ENCODE measurements around the gene INHBB.

The INHBB gene

DNA sequence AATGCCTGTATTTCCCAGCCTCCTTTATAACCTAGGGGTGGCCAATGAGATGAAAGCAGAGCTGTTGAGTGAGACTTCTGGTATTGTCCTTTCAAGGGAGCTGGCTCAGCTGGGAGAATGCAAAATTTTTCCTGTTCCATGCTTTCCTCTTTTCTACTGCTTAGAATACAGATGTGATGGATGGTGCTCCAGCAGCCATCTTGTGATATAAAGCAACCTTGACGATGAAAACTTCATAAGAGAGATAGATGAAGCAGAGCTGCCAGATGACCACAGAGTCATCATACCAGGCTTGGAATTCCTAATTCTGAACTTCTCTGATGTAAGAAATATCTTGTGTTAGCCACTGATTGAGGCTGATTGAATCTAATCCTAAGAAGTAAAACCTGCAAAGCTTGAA lies 11.9 kb upstream of the INHBB start:
- H3K27ac ChIP-seq (ENCODE audit: insufficient read depth in 1 of 2, low read depth in 1 of 2, low read length in 2 of 2, poor library complexity in 1 of 2, severe bottlenecking in 2 of 2): no peak overlapping the region
- CTCF ChIA-PET: interaction anchor here (1.1 to 2.2 kb wide), 4 partner anchors 9 to 13 kb away, joined by 3 to 8 read pairs (median 5); no protein-coding TSS in a partner anchor
- peaks cover 0 to 7% (median 2%) of the 10 kb centered on the region in 4 experiments for H3K4me1 ChIP-seq (ENCODE audit: control extremely low read depth in 1 of 4, control insufficient read depth in 4 of 4, insufficient read depth in 4 of 4, low read length in 3 of 4)
- H3K9me3 ChIP-seq (ENCODE audit: control extremely low read depth in 1 of 5, control insufficient read depth in 4 of 5, insufficient read depth in 2 of 5, low read depth in 1 of 5, low read length in 4 of 5): peaks cover 0 to 3% (median 0%) of the 10 kb centered on the region in 5 experiments
- H3K36me3 ChIP-seq (ENCODE audit: control insufficient read depth in 4 of 4, insufficient read depth in 4 of 4, low read length in 3 of 4): no peaks in the 10 kb centered on the region
- DNase-seq: no peak
- WGBS (ENCODE audit: insufficient coverage): no CpG with 5 or more reads among the region's 1 CpG
- peaks cover 0 to 9% (median 3%) of the 10 kb centered on the region in 5 experiments for H3K27me3 ChIP-seq (replicated peaks in 2 of 5; ENCODE audit: control insufficient read depth in 4 of 5, insufficient read depth in 5 of 5, low read length in 4 of 5)
- H3K4me3 ChIP-seq (ENCODE audit: control insufficient read depth in 1 of 7, extremely low read depth in 1 of 7, insufficient read depth in 4 of 7, low read depth in 2 of 7, low read length in 6 of 7): no peak overlapping the region
- POLR2A ChIA-PET: no interaction called here

DNA sequence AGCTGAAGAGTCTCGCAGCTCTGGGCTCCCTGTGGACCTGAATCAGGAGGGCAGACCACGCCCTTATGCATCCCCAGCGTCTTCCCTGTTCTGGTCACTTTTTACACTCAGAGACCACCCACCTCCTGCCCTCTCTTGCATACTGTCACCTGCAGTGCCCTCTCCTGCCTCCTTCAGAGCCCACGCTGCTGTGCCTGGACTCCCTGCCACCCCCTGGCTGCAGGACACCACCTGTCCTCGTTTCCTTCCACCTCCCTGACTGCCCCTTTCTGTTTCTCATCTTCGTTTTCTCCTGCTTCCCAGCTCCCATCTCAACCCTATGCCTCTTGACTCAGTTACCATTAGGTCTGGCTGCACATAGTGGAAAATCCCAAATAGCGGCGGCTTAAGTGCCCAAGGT lies 9.2 kb upstream of the INHBB start:
- 96% methylated on average over 7 of the region's 8 CpGs for WGBS (ENCODE audit: insufficient coverage)
- Histone ChIP-seq H3K4me1 (ENCODE audit: control extremely low read depth in 1 of 4, control insufficient read depth in 4 of 4, insufficient read depth in 4 of 4, low read length in 3 of 4) (no peaks in the 10 kb centered on the region), H3K36me3 (ENCODE audit: control insufficient read depth in 4 of 4, insufficient read depth in 4 of 4, low read length in 3 of 4) (no peaks in the 10 kb centered on the region), H3K27me3 (replicated peaks in 2 of 5; ENCODE audit: control insufficient read depth in 4 of 5, insufficient read depth in 5 of 5, low read length in 4 of 5) (peaks cover 0 to 32% (median 14%) of the 10 kb centered on the region in 5 experiments), H3K27ac (ENCODE audit: insufficient read depth in 1 of 2, low read depth in 1 of 2, low read length in 2 of 2, poor library complexity in 1 of 2, severe bottlenecking in 2 of 2) (no peak overlapping the region), H3K4me3 (ENCODE audit: control insufficient read depth in 1 of 7, extremely low read depth in 1 of 7, insufficient read depth in 4 of 7, low read depth in 2 of 7, low read length in 6 of 7) (no peak overlapping the region), H3K9me3 (ENCODE audit: control extremely low read depth in 1 of 5, control insufficient read depth in 4 of 5, insufficient read depth in 2 of 5, low read depth in 1 of 5, low read length in 4 of 5) (peaks cover 0 to 3% (median 0%) of the 10 kb centered on the region in 5 experiments)
- no peak for DNase-seq
- ChIA-PET POLR2A (no interaction called here), CTCF (interaction anchor here (1.1 to 1.4 kb wide), 4 partner anchors 12 to 344 kb away, joined by 3 read pairs; no protein-coding TSS in a partner anchor)

DNA sequence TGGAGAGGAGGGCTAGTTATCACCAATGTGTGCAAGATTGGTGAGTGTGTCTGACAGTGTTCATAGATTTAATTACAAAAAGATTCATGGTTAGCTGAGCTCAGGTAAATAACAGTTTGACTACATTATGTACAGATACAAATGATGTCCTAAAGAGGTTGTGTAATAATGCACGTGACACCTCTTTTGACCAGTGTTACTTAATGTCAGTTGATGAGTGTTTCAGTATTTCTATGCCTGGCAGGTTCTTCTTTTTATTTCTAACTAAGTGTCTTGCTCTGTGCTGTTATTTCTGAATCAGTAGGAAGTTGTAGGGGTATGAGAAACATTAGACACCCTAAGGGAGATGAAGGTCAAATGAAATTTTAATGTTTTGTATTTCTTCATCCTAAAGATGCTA lies 7.9 kb upstream of the INHBB start:
- Histone ChIP-seq H3K27me3 (replicated peaks in 2 of 5; ENCODE audit: control insufficient read depth in 4 of 5, insufficient read depth in 5 of 5, low read length in 4 of 5) (peaks cover 0 to 44% (median 22%) of the 10 kb centered on the region in 5 experiments), H3K4me1 (ENCODE audit: control extremely low read depth in 1 of 4, control insufficient read depth in 4 of 4, insufficient read depth in 4 of 4, low read length in 3 of 4) (peaks cover 0 to 2% (median under 1%) of the 10 kb centered on the region in 4 experiments), H3K27ac (ENCODE audit: insufficient read depth in 1 of 2, low read depth in 1 of 2, low read length in 2 of 2, poor library complexity in 1 of 2, severe bottlenecking in 2 of 2) (no peak overlapping the region), H3K9me3 (ENCODE audit: control extremely low read depth in 1 of 5, control insufficient read depth in 4 of 5, insufficient read depth in 2 of 5, low read depth in 1 of 5, low read length in 4 of 5) (peaks cover 0 to 3% (median 0%) of the 10 kb centered on the region in 5 experiments), H3K36me3 (ENCODE audit: control insufficient read depth in 4 of 4, insufficient read depth in 4 of 4, low read length in 3 of 4) (no peaks in the 10 kb centered on the region), H3K4me3 (ENCODE audit: control insufficient read depth in 1 of 7, extremely low read depth in 1 of 7, insufficient read depth in 4 of 7, low read depth in 2 of 7, low read length in 6 of 7) (no peak overlapping the region)
- WGBS (ENCODE audit: insufficient coverage): 100% methylated on average over 1 of the region's 1 CpG
- no peak for DNase-seq
- CTCF ChIA-PET: interaction anchor here (1.4 kb wide), 1 partner anchor 37 kb away, joined by 3 read pairs; no protein-coding TSS in a partner anchor
- POLR2A ChIA-PET: interaction anchor here (0.7 kb wide), 1 partner anchor 666 kb away, joined by 9 read pairs; no protein-coding TSS in a partner anchor

DNA sequence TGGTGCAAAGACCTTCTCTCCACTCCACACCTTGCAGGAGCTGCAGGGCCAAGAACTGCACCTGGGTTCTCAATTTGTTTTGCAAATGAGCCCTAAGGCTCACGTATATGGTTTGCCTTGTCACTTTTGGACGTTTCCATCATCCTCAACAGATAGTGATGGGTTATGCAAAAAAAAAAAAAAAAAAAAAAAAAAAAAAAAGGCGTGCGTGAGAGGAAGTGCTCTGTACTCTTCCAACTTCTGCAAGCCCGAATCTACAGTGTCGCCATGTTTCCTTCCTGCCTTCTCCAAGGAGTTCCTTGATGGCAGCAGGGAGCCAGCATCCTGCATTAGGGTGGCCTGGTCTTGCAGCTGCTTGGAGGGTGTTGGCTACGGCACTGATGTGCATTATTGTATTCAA lies 4.0 kb upstream of the INHBB start:
- 8% methylated on average over 4 of the region's 7 CpGs for WGBS (ENCODE audit: insufficient coverage)
- DNase-seq: no peak
- Histone ChIP-seq H3K4me3 (ENCODE audit: control insufficient read depth in 1 of 7, extremely low read depth in 1 of 7, insufficient read depth in 4 of 7, low read depth in 2 of 7, low read length in 6 of 7) (no peak overlapping the region), H3K9me3 (ENCODE audit: control extremely low read depth in 1 of 5, control insufficient read depth in 4 of 5, insufficient read depth in 2 of 5, low read depth in 1 of 5, low read length in 4 of 5) (no peaks in the 10 kb centered on the region), H3K4me1 (ENCODE audit: control extremely low read depth in 1 of 4, control insufficient read depth in 4 of 4, insufficient read depth in 4 of 4, low read length in 3 of 4) (peaks cover 0 to 39% (median 28%) of the 10 kb centered on the region in 4 experiments), H3K27ac (ENCODE audit: insufficient read depth in 1 of 2, low read depth in 1 of 2, low read length in 2 of 2, poor library complexity in 1 of 2, severe bottlenecking in 2 of 2) (no peak overlapping the region), H3K27me3 (replicated peaks in 2 of 5; ENCODE audit: control insufficient read depth in 4 of 5, insufficient read depth in 5 of 5, low read length in 4 of 5) (peaks cover 0 to 80% (median 32%) of the 10 kb centered on the region in 5 experiments), H3K36me3 (ENCODE audit: control insufficient read depth in 4 of 4, insufficient read depth in 4 of 4, low read length in 3 of 4) (no peaks in the 10 kb centered on the region)
- CTCF ChIA-PET: interaction anchor here (0.8 to 3.5 kb wide), 7 partner anchors 13 to 339 kb away, joined by 3 to 20 read pairs (median 4); no protein-coding TSS in a partner anchor
- POLR2A ChIA-PET: no interaction called here

DNA sequence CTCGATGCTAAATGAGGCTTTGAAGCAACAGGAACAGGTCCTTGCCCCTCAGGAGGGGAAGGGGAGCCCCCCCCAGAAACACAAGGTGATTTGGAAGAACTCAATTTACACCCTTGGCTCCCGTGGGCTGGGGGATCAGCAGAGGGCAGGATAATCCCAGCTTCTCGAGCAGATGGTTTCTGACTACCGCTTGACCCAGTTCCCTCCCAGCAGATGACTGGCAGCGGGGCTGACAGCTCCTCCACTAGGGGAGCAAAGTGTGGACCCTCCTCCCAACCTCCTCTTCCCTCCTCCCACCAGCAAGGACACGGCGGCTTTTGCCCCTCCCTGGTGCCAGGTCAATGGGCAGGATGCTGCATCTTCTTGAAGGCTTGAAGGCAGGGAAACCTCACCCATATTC lies 3.5 kb upstream of the INHBB start:
- ChIA-PET POLR2A (no interaction called here), CTCF (interaction anchor here (0.8 to 3.5 kb wide), 11 partner anchors 8 to 348 kb away, joined by 3 to 20 read pairs (median 4); no protein-coding TSS in a partner anchor)
- Histone ChIP-seq H3K36me3 (ENCODE audit: control insufficient read depth in 4 of 4, insufficient read depth in 4 of 4, low read length in 3 of 4) (no peaks in the 10 kb centered on the region), H3K4me1 (ENCODE audit: control extremely low read depth in 1 of 4, control insufficient read depth in 4 of 4, insufficient read depth in 4 of 4, low read length in 3 of 4) (peaks cover 0 to 43% (median 29%) of the 10 kb centered on the region in 4 experiments), H3K9me3 (ENCODE audit: control extremely low read depth in 1 of 5, control insufficient read depth in 4 of 5, insufficient read depth in 2 of 5, low read depth in 1 of 5, low read length in 4 of 5) (no peaks in the 10 kb centered on the region), H3K27ac (ENCODE audit: insufficient read depth in 1 of 2, low read depth in 1 of 2, low read length in 2 of 2, poor library complexity in 1 of 2, severe bottlenecking in 2 of 2) (no peak overlapping the region), H3K27me3 (replicated peaks in 2 of 5; ENCODE audit: control insufficient read depth in 4 of 5, insufficient read depth in 5 of 5, low read length in 4 of 5) (peaks cover 0 to 84% (median 33%) of the 10 kb centered on the region in 5 experiments), H3K4me3 (ENCODE audit: control insufficient read depth in 1 of 7, extremely low read depth in 1 of 7, insufficient read depth in 4 of 7, low read depth in 2 of 7, low read length in 6 of 7) (no peak overlapping the region)
- WGBS (ENCODE audit: insufficient coverage): 27% methylated on average over 6 of the region's 7 CpGs
- no peak for DNase-seq

DNA sequence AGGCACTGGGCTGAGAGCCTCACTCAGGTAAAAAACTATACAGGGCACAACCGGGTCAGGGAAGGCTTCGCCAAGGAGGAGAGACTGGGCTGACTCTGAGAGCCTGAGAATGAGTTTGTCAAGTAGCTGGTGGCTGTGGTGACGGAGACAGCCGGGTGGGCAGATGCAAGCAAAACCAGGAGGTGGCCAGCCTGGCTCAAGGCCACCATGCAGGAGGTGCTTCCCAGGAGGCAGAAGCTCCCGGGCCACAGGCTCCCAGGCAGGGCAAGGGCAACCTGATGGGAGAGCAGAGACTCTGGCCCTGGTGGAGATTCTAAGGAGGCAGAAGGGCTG lies 2.9 kb upstream of the INHBB start:
- peak overlapping the region in 1 of 7 experiments; percentile 11 for H3K4me3 ChIP-seq (ENCODE audit: control insufficient read depth in 1 of 7, extremely low read depth in 1 of 7, insufficient read depth in 4 of 7, low read depth in 2 of 7, low read length in 6 of 7)
- CTCF ChIA-PET: interaction anchor here (0.7 to 3.5 kb wide), 13 partner anchors 8 to 347 kb away, joined by 3 to 20 read pairs (median 4); no protein-coding TSS in a partner anchor
- H3K27ac ChIP-seq (ENCODE audit: insufficient read depth in 1 of 2, low read depth in 1 of 2, low read length in 2 of 2, poor library complexity in 1 of 2, severe bottlenecking in 2 of 2): no peak overlapping the region
- no peaks in the 10 kb centered on the region for H3K9me3 ChIP-seq (ENCODE audit: control extremely low read depth in 1 of 5, control insufficient read depth in 4 of 5, insufficient read depth in 2 of 5, low read depth in 1 of 5, low read length in 4 of 5)
- 37% methylated on average over 5 of the region's 5 CpGs for WGBS (ENCODE audit: insufficient coverage)
- no peak for DNase-seq
- no peaks in the 10 kb centered on the region for H3K36me3 ChIP-seq (ENCODE audit: control insufficient read depth in 4 of 4, insufficient read depth in 4 of 4, low read length in 3 of 4)
- H3K4me1 ChIP-seq (ENCODE audit: control extremely low read depth in 1 of 4, control insufficient read depth in 4 of 4, insufficient read depth in 4 of 4, low read length in 3 of 4): peaks cover 0 to 45% (median 29%) of the 10 kb centered on the region in 4 experiments
- POLR2A ChIA-PET: no interaction called here
- peaks cover 0 to 91% (median 38%) of the 10 kb centered on the region in 5 experiments for H3K27me3 ChIP-seq (replicated peaks in 2 of 5; ENCODE audit: control insufficient read depth in 4 of 5, insufficient read depth in 5 of 5, low read length in 4 of 5)

DNA sequence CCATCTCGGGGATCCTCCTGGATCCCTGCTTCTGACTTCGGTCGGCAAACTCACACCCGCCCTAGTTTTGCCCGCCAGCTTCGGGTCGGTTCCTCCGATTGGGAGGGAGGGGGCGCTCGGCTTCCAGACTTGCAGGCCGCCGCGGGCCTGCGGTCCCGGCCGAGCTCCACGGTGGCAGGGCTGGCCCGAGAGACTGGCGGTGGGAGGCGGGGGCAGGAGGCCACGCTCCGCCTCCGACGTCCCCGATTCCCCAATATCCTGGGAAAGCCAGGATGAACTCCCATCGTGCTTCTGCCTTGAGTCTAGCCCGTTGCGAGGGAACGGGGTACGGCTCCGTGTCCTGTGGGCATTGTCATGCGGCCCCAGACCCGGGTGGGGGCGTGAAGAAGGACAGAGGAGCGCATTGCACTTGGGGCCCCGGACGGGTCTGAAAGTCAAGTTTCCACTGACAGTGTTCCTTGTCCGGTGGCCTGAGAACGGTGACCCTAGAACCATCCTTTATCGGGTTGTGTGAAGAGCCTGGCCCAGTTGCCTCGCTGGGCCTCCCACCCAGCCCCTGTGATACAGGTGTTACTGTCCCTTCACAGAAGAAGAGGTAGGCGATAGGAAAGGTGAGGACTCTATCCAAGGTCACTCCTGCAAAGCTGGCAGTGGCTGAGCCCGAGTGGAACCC lies 2.4 kb upstream of the INHBB start:
- WGBS (ENCODE audit: insufficient coverage): 4% methylated on average over 40 of the region's 43 CpGs

More for the DNA sequence above, 2.4 kb upstream of the INHBB start:
- Histone ChIP-seq H3K27ac (ENCODE audit: insufficient read depth in 1 of 2, low read depth in 1 of 2, low read length in 2 of 2, poor library complexity in 1 of 2, severe bottlenecking in 2 of 2) (no peak overlapping the region), H3K4me3 (ENCODE audit: control insufficient read depth in 1 of 7, extremely low read depth in 1 of 7, insufficient read depth in 4 of 7, low read depth in 2 of 7, low read length in 6 of 7) (peak overlapping the region in 3 of 7 experiments; percentile 11 to 45 (median 19)), H3K36me3 (ENCODE audit: control insufficient read depth in 4 of 4, insufficient read depth in 4 of 4, low read length in 3 of 4) (no peaks in the 10 kb centered on the region), H3K27me3 (replicated peaks in 2 of 5; ENCODE audit: control insufficient read depth in 4 of 5, insufficient read depth in 5 of 5, low read length in 4 of 5) (peaks cover 0 to 96% (median 43%) of the 10 kb centered on the region in 5 experiments), H3K4me1 (ENCODE audit: control extremely low read depth in 1 of 4, control insufficient read depth in 4 of 4, insufficient read depth in 4 of 4, low read length in 3 of 4) (peaks cover 0 to 45% (median 29%) of the 10 kb centered on the region in 4 experiments), H3K9me3 (ENCODE audit: control extremely low read depth in 1 of 5, control insufficient read depth in 4 of 5, insufficient read depth in 2 of 5, low read depth in 1 of 5, low read length in 4 of 5) (no peaks in the 10 kb centered on the region)
- ChIA-PET CTCF (interaction anchor here (0.7 to 3.5 kb wide), 12 partner anchors 9 to 346 kb away, joined by 3 to 20 read pairs (median 4); no protein-coding TSS in a partner anchor), POLR2A (no interaction called here)
- peak; percentile 77 to 85 (median 85) for DNase-seq
